ENCODE data around the gene PPP1R10. TPM values are rescaled to one million over a fixed set of nuclear protein-coding genes. Genes with fewer than 3 reads are reported as not detected.

PPP1R10 gene
- total and polyA plus RNA-seq, 2 of the 13 experiments (the other 11 are each of a cell fraction or from before 2014, with no cell fraction given), result 26.3 to 38.4 TPM

DNA sequence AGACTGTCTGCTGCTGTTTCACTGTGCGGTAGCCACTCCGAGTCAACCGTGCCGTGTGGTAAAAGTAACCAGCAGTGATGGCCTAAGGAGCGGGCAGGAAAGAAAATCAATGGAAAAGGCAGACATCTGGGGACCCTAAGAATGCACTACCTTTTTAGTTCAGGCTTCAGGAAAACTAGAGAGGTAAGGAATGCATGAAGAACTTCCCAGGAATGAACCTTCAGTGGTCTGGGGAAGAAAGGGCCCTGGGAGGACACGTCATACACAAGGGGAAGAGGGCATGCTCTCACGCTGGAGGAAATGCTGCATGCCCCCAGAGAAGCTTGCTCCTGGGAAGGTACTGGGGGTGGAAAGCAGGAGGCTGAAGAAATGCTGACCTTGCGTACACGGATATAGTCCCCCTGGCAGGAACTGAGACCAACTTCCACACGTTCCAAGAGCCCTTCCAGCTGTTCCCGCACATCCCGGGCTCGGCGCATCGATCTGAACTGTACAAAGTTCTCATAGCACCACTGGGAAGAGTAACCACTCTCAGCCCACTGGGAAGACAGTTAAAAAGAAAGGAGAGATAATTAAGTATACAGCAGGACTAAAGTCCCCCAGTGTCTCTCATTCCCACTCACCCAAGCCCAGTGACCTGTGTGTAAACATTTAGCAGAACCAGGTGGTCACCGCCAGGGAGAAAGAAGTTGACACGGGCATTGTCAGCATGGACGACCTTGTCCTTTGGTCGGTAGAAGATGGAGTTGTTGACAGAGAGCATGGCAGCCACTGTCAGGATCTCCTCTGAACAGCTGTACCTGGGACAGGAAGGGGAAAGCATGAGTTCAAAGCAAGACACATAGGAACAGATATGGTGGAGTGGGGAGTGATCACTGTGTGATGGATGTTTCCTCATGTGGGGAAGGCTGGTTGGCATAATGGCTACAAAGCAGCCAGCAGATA is 38.0 kb upstream of the PPP1R10 start (continued):
- peak; percentile 31; the same call in 1 of the 2 replicates for TF ChIP-seq SMAD1 (CRISPR knock-in tag; IDR thresholded peaks at IDR 0.05; ENCODE audit: borderline replicate concordance, low read depth)
- TF ChIP-seq IRX3 (CRISPR knock-in tag; IDR thresholded peaks at IDR 0.05; ENCODE audit: borderline replicate concordance, low read depth), result peak; percentile 71; the same call in 1 of the 2 replicates
- TF ChIP-seq MED1 (CRISPR knock-in tag; IDR thresholded peaks at IDR 0.05), result peak; percentile 97
- no peak for TF ChIP-seq ZNF781 (CRISPR knock-in tag; IDR thresholded peaks at IDR 0.05; ENCODE audit: borderline replicate concordance, not compliant biosample characterization)
- TF ChIP-seq ZNF850 (CRISPR knock-in tag; conservative IDR thresholded peaks at IDR 0.05), result no peak
- no peak for TF ChIP-seq ZNF549 (CRISPR knock-in tag; IDR thresholded peaks at IDR 0.05)
- peak; percentile 97 for TF ChIP-seq PHF21A (CRISPR knock-in tag; IDR thresholded peaks at IDR 0.05)
- peak; percentile 91; the same call in 1 of the 2 replicates for TF ChIP-seq HMG20A (CRISPR knock-in tag; IDR thresholded peaks at IDR 0.05; ENCODE audit: borderline replicate concordance)
- TF ChIP-seq FOSL2 (CRISPR knock-in tag; IDR thresholded peaks at IDR 0.05), result peak; percentile 76
- TF ChIP-seq, protein P1, sequence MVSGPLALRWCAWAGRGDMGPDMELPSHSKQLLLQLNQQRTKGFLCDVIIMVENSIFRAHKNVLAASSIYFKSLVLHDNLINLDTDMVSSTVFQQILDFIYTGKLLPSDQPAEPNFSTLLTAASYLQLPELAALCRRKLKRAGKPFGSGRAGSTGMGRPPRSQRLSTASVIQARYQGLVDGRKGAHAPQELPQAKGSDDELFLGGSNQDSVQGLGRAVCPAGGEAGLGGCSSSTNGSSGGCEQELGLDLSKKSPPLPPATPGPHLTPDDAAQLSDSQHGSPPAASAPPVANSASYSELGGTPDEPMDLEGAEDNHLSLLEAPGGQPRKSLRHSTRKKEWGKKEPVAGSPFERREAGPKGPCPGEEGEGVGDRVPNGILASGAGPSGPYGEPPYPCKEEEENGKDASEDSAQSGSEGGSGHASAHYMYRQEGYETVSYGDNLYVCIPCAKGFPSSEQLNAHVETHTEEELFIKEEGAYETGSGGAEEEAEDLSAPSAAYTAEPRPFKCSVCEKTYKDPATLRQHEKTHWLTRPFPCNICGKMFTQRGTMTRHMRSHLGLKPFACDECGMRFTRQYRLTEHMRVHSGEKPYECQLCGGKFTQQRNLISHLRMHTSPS (CRISPR knock-in tag; IDR thresholded peaks at IDR 0.05; ENCODE audit: low read depth), result peak; percentile 88
- TF ChIP-seq, protein P2, sequence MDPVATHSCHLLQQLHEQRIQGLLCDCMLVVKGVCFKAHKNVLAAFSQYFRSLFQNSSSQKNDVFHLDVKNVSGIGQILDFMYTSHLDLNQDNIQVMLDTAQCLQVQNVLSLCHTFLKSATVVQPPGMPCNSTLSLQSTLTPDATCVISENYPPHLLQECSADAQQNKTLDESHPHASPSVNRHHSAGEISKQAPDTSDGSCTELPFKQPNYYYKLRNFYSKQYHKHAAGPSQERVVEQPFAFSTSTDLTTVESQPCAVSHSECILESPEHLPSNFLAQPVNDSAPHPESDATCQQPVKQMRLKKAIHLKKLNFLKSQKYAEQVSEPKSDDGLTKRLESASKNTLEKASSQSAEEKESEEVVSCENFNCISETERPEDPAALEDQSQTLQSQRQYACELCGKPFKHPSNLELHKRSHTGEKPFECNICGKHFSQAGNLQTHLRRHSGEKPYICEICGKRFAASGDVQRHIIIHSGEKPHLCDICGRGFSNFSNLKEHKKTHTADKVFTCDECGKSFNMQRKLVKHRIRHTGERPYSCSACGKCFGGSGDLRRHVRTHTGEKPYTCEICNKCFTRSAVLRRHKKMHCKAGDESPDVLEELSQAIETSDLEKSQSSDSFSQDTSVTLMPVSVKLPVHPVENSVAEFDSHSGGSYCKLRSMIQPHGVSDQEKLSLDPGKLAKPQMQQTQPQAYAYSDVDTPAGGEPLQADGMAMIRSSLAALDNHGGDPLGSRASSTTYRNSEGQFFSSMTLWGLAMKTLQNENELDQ (CRISPR knock-in tag; IDR thresholded peaks at IDR 0.05; ENCODE audit: borderline replicate concordance), result no peak
- TF ChIP-seq CEBPG (CRISPR knock-in tag; IDR thresholded peaks at IDR 0.05), result peak; percentile 63; the same call in 1 of the 2 replicates
- peak; percentile 38; the same call in 1 of the 2 replicates for TF ChIP-seq EHMT2 (IDR thresholded peaks at IDR 0.05; ENCODE audit: borderline replicate concordance, low read depth, low read length)
- peak; percentile 90 for TF ChIP-seq ZMAT3 (CRISPR knock-in tag; conservative IDR thresholded peaks at IDR 0.05)
- peak; percentile 79; the same call in 1 of the 2 replicates for TF ChIP-seq MEF2D (CRISPR knock-in tag; IDR thresholded peaks at IDR 0.05)
- peak; percentile 86 for TF ChIP-seq THAP11 (CRISPR knock-in tag; IDR thresholded peaks at IDR 0.05)
- TF ChIP-seq ZNF468 (CRISPR knock-in tag; IDR thresholded peaks at IDR 0.05), result no peak
- TF ChIP-seq, protein P3, sequence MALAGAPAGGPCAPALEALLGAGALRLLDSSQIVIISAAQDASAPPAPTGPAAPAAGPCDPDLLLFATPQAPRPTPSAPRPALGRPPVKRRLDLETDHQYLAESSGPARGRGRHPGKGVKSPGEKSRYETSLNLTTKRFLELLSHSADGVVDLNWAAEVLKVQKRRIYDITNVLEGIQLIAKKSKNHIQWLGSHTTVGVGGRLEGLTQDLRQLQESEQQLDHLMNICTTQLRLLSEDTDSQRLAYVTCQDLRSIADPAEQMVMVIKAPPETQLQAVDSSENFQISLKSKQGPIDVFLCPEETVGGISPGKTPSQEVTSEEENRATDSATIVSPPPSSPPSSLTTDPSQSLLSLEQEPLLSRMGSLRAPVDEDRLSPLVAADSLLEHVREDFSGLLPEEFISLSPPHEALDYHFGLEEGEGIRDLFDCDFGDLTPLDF (CRISPR knock-in tag; IDR thresholded peaks at IDR 0.05), result no peak
- TF ChIP-seq, protein P4, sequence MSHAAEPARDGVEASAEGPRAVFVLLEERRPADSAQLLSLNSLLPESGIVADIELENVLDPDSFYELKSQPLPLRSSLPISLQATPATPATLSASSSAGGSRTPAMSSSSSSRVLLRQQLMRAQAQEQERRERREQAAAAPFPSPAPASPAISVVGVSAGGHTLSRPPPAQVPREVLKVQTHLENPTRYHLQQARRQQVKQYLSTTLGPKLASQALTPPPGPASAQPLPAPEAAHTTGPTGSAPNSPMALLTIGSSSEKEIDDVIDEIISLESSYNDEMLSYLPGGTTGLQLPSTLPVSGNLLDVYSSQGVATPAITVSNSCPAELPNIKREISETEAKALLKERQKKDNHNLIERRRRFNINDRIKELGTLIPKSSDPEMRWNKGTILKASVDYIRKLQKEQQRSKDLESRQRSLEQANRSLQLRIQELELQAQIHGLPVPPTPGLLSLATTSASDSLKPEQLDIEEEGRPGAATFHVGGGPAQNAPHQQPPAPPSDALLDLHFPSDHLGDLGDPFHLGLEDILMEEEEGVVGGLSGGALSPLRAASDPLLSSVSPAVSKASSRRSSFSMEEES (CRISPR knock-in tag; IDR thresholded peaks at IDR 0.05), result peak; percentile 19; the same call in 1 of the 2 replicates
- TF ChIP-seq RBFOX2 (IDR thresholded peaks at IDR 0.05; ENCODE audit: low read depth, low read length), result no peak
- TF ChIP-seq, protein P5, sequence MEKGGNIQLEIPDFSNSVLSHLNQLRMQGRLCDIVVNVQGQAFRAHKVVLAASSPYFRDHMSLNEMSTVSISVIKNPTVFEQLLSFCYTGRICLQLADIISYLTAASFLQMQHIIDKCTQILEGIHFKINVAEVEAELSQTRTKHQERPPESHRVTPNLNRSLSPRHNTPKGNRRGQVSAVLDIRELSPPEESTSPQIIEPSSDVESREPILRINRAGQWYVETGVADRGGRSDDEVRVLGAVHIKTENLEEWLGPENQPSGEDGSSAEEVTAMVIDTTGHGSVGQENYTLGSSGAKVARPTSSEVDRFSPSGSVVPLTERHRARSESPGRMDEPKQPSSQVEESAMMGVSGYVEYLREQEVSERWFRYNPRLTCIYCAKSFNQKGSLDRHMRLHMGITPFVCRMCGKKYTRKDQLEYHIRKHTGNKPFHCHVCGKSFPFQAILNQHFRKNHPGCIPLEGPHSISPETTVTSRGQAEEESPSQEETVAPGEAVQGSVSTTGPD (CRISPR knock-in tag; IDR thresholded peaks at IDR 0.05), result no peak
